Endothelial cell (in vitro differentiated cells): Measurements from ENCODE around the gene PRKG1. TPM values are rescaled to one million over a fixed set of nuclear protein-coding genes. Genes with fewer than 3 reads are reported as not detected.
"Not testable (repeated sequence)": the region's sequence is repeated elsewhere in the genome, so short reads cannot be mapped to it uniquely, and the experiment has no call there.

Experiments used
- DNase-seq: peaks from one replicate; pipeline ENCODE4 v3.0.0; 2021; ENCODE audit warnings: low spot score
- H3K27ac Mint-ChIP-seq: one replicate; pipeline ENCODE4 v1.8.0; 2021; ENCODE audit warnings: mixed read lengths, inconsistent platforms; ENCODE audit not compliant: unreplicated experiment
- H3K27me3 Mint-ChIP-seq: one replicate; pipeline ENCODE4 v1.8.0; 2021; ENCODE audit warnings: mild to moderate bottlenecking, moderate library complexity, mixed read lengths, inconsistent platforms; ENCODE audit not compliant: unreplicated experiment
- H3K36me3 Mint-ChIP-seq: one replicate; pipeline ENCODE4 v1.8.0; 2021; ENCODE audit warnings: mild to moderate bottlenecking, low read depth, mixed read lengths, inconsistent platforms; ENCODE audit not compliant: unreplicated experiment
- H3K4me1 Mint-ChIP-seq: one replicate; pipeline ENCODE4 v1.8.0; 2021; ENCODE audit warnings: mild to moderate bottlenecking, mixed read lengths, inconsistent platforms; ENCODE audit not compliant: unreplicated experiment
- H3K4me3 Mint-ChIP-seq: one replicate; pipeline ENCODE4 v1.8.0; 2021; ENCODE audit warnings: mild to moderate bottlenecking, mixed read lengths, inconsistent platforms; ENCODE audit not compliant: unreplicated experiment
- H3K9me3 Mint-ChIP-seq: one replicate; pipeline ENCODE4 v1.8.0; 2021; ENCODE audit warnings: mixed read lengths, inconsistent platforms; ENCODE audit not compliant: unreplicated experiment
- CTCF ChIP-seq: fragments of 200-600 bp; sonication (generic); IDR thresholded peaks from one replicate; pipeline ENCODE4 v1.5.0; 2021; ENCODE audit warnings: antibody characterized with exemption; ENCODE audit not compliant: unreplicated experiment
- total RNA-seq: library from RNA; stranded (reverse); fragmentation: NEBNext Ultra II Directional; extraction: Animal tissue kit (Norgen Biotek cat#: 25700); gene quantifications from one replicate; pipeline ENCODE4 v1.2.1, GENCODE V29; 2021; ENCODE audit not compliant: unreplicated experiment

Gene PRKG1
- total RNA-seq, 1 donor from 2014 or later: 10.7 TPM

- no peak overlapping the region for H3K27ac Mint-ChIP-seq
- no peak for DNase-seq
- H3K9me3 Mint-ChIP-seq: no peaks in the 10 kb centered on the region
- no peaks in the 10 kb centered on the region for H3K36me3 Mint-ChIP-seq
- no peaks in the 10 kb centered on the region for H3K27me3 Mint-ChIP-seq
- H3K4me1 Mint-ChIP-seq: no peaks in the 10 kb centered on the region
- TF ChIP-seq CTCF: no peak
- H3K4me3 Mint-ChIP-seq: no peak overlapping the region
These were observed 253.1 kb downstream of the PRKG1 start for GRCh38 chr10:51327432-51327831.

- H3K27me3 Mint-ChIP-seq: peaks cover 2% of the 10 kb centered on the region
- no peak overlapping the region for H3K4me3 Mint-ChIP-seq
- H3K9me3 Mint-ChIP-seq: no peaks in the 10 kb centered on the region
- no peak for TF ChIP-seq CTCF
- no peaks in the 10 kb centered on the region for H3K36me3 Mint-ChIP-seq
- no peak overlapping the region for H3K27ac Mint-ChIP-seq
- DNase-seq: no peak
- H3K4me1 Mint-ChIP-seq: peaks cover 3% of the 10 kb centered on the region
These were observed 266.1 kb downstream of the PRKG1 start for GRCh38 chr10:51340366-51340765.

GRCh38 chr10:51340845-51341610, 266.7 kb downstream of the PRKG1 start:
- no peaks in the 10 kb centered on the region for H3K9me3 Mint-ChIP-seq
- no peak for TF ChIP-seq CTCF
- peaks cover 3% of the 10 kb centered on the region for H3K4me1 Mint-ChIP-seq
- DNase-seq: no peak
- no peak overlapping the region for H3K27ac Mint-ChIP-seq
- peaks cover 3% of the 10 kb centered on the region for H3K27me3 Mint-ChIP-seq
- no peaks in the 10 kb centered on the region for H3K36me3 Mint-ChIP-seq
- no peak overlapping the region for H3K4me3 Mint-ChIP-seq

GRCh38 chr10:51341745-51342144, 267.5 kb downstream of the PRKG1 start:
- H3K36me3 Mint-ChIP-seq, H3K4me3 Mint-ChIP-seq, H3K9me3 Mint-ChIP-seq, H3K27ac Mint-ChIP-seq, H3K4me1 Mint-ChIP-seq, DNase-seq, H3K27me3 Mint-ChIP-seq: not testable (repeated sequence)

GRCh38 chr10:51342381-51342780, 268.1 kb downstream of the PRKG1 start:
- Mint-ChIP-seq H3K27ac (no peak overlapping the region), H3K36me3 (no peaks in the 10 kb centered on the region), H3K9me3 (no peaks in the 10 kb centered on the region), H3K4me1 (peaks cover 3% of the 10 kb centered on the region), H3K4me3 (no peak overlapping the region), H3K27me3 (peaks cover 3% of the 10 kb centered on the region)
- no peak for TF ChIP-seq CTCF
- DNase-seq: no peak
